ENCODE measurements around the gene TMED1.

DNA sequence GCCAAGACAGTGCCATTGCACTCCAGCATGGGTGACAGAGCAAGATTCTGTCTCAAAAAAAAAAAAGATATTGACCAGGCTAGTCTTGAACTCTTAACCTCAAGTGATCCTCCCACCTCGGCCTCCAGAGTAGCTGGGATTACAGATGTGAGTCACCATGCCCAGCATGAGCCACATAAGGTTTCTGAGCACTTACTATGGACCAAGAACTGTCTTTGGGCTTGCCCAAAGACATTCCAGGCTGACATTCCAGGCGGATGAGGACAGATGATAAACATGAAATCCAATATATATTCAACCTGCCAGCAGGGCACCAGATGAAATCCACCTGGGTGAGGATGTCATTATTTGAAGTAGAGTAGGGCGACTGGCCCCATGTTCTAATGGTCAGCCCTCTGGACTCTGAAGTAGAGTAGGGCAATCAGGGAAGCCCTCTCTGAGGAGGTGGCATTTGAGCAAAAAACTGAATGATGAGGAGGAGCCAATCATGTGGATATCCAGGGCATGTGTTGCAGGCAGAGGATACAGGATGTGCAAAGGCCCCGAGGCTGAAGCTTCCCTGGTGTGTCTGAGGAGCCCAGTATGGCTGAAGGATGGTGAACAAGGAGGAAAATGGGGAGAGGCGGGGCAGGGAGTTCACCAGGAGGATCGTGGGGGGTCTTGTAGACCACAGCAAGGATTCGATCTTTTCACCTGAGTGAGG lies 16.2 kb upstream of the TMED1 start:
- TF ChIP-seq, protein P1, sequence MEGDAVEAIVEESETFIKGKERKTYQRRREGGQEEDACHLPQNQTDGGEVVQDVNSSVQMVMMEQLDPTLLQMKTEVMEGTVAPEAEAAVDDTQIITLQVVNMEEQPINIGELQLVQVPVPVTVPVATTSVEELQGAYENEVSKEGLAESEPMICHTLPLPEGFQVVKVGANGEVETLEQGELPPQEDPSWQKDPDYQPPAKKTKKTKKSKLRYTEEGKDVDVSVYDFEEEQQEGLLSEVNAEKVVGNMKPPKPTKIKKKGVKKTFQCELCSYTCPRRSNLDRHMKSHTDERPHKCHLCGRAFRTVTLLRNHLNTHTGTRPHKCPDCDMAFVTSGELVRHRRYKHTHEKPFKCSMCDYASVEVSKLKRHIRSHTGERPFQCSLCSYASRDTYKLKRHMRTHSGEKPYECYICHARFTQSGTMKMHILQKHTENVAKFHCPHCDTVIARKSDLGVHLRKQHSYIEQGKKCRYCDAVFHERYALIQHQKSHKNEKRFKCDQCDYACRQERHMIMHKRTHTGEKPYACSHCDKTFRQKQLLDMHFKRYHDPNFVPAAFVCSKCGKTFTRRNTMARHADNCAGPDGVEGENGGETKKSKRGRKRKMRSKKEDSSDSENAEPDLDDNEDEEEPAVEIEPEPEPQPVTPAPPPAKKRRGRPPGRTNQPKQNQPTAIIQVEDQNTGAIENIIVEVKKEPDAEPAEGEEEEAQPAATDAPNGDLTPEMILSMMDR (IDR thresholded peaks at IDR 0.05), result no peak
- TF ChIP-seq POLR2A (IDR thresholded peaks at IDR 0.05), result no peak
